H1 (cell line): ENCODE data around the gene RAB3GAP2.

Source experiments
- ATF2 ChIP-seq: IDR thresholded peaks from 2 replicates; pipeline ENCODE4 v1.6.1; 2012; ENCODE audit warnings: low read length, inconsistent platforms
- CBX5 ChIP-seq: fragments of 300-800, 300-1000 bp; sonication (generic); IDR thresholded peaks from 2 replicates; pipeline ENCODE4 v1.7.1; 2016; ENCODE audit warnings: antibody characterized with exemption, low read length, low read depth
- CHD1 ChIP-seq: IDR thresholded peaks from 2 replicates; pipeline ENCODE4 v1.6.1; 2012; ENCODE audit warnings: low read depth, low read length, improper control_type of control experiment
- EZH2 ChIP-seq: fragments of 200-600 bp; sonication (generic); IDR thresholded peaks from 2 replicates; pipeline ENCODE4 v1.7.1; 2012; ENCODE audit warnings: low read depth, mild to moderate bottlenecking, moderate library complexity, low read length, inconsistent platforms; ENCODE audit not compliant: severe bottlenecking
- HDAC6 ChIP-seq: IDR thresholded peaks from one replicate; pipeline ENCODE4 v1.7.1; 2012; ENCODE audit warnings: low read depth, mild to moderate bottlenecking, inconsistent platforms, low read length, moderate library complexity
- MAX ChIP-seq: IDR thresholded peaks from 2 replicates; pipeline ENCODE4 v1.6.1; 2012; ENCODE audit warnings: inconsistent platforms
- NRF1 ChIP-seq: IDR thresholded peaks from 2 replicates; pipeline ENCODE4 v1.6.1; 2011; ENCODE audit warnings: mild to moderate bottlenecking, low read depth, low read length, improper control_type of control experiment
- POLR2A ChIP-seq, 2 experiments: IDR thresholded peaks; 1 replicate in 1 of 2; 2 replicates in 1 of 2; pipeline ENCODE4 v1.6.1; 2011; ENCODE audit warnings: low read depth in 2 of 2, low read length in 2 of 2, mild to moderate bottlenecking in 2 of 2; ENCODE audit errors: control extremely low read depth in 1 of 2
- POLR2AphosphoS5 ChIP-seq: IDR thresholded peaks from 2 replicates; pipeline ENCODE4 v1.6.1; 2011; ENCODE audit warnings: low read depth, low read length
- SP1 ChIP-seq: IDR thresholded peaks from 2 replicates; pipeline ENCODE4 v1.6.1; 2011; ENCODE audit warnings: low read depth, low read length
- SUZ12 ChIP-seq: fragments of 200-600 bp; sonication (generic); IDR thresholded peaks from 2 replicates; pipeline ENCODE4 v1.6.1; 2012; ENCODE audit warnings: mild to moderate bottlenecking, inconsistent platforms, low read length, moderate library complexity, mixed read lengths
- TF ChIP-seq, protein P1 (sequence below), 3 experiments: IDR thresholded peaks; 1 replicate in 2 of 3; 2 replicates in 1 of 3; pipeline versions ENCODE4 v1.5.1 to v1.6.1; 2011; ENCODE audit warnings: low read length in 3 of 3, mild to moderate bottlenecking in 3 of 3, inconsistent platforms in 2 of 3, low read depth in 1 of 3, moderate library complexity in 1 of 3; ENCODE audit not compliant: insufficient read depth in 1 of 3; ENCODE audit errors: control extremely low read depth in 1 of 3

DNA sequence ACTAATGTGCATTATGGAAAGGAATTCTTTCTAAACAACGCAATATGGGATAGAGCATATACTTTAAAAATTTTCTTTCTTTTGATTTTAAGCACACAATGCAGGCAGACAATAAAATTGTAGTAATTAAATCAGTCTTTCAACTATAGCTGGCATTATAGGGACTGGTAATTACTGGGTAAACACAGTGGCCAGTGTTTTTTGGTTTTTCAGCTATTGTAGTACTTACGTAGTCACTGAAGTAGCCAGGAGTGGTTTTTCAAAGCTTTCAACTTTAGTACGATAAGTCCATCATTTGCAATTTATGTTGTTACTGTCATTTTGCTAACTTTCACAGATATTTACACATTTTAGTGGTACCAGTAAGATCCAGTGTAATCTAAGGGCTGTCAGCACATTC is 50.6 kb downstream of the RAB3GAP2 start:
- TF ChIP-seq EZH2 (no peak), POLR2A (IDR thresholded peaks at IDR 0.05; ENCODE audit: control extremely low read depth in 1 of 2, low read depth in 2 of 2, low read length in 2 of 2) (no peak), HDAC6 (no peak), NRF1 (no peak), MAX (no peak), CBX5 (no peak), SP1 (no peak), ATF2 (no peak), POLR2AphosphoS5 (no peak), CHD1 (no peak), SUZ12 (no peak)
- TF ChIP-seq, protein P1, sequence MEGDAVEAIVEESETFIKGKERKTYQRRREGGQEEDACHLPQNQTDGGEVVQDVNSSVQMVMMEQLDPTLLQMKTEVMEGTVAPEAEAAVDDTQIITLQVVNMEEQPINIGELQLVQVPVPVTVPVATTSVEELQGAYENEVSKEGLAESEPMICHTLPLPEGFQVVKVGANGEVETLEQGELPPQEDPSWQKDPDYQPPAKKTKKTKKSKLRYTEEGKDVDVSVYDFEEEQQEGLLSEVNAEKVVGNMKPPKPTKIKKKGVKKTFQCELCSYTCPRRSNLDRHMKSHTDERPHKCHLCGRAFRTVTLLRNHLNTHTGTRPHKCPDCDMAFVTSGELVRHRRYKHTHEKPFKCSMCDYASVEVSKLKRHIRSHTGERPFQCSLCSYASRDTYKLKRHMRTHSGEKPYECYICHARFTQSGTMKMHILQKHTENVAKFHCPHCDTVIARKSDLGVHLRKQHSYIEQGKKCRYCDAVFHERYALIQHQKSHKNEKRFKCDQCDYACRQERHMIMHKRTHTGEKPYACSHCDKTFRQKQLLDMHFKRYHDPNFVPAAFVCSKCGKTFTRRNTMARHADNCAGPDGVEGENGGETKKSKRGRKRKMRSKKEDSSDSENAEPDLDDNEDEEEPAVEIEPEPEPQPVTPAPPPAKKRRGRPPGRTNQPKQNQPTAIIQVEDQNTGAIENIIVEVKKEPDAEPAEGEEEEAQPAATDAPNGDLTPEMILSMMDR (IDR thresholded peaks at IDR 0.05; ENCODE audit: control extremely low read depth in 1 of 3, insufficient read depth in 1 of 3, low read depth in 1 of 3, low read length in 3 of 3): no peak
